GM13976 (cell line): ENCODE measurements around the gene CSTF3.
"Not testable (repeated sequence)": the region's sequence is repeated elsewhere in the genome, so short reads cannot be mapped to it uniquely, and the experiment has no call there.

ENCODE experiments used
- DNase-seq: peaks from one replicate; pipeline ENCODE4 v3.0.0; 2012; ENCODE audit warnings: low spot score
- in situ Hi-C: fragments of 300-500 bp; cut with MboI; formaldehyde crosslinking; loops from one replicate; pipeline ENCODE4 v1.12.0; 2022; ENCODE audit warnings: low sequenced_read_pairs, mixed read lengths, inconsistent platforms; ENCODE audit not compliant: unreplicated experiment
- TF ChIP-seq, protein P1 (sequence below): IDR thresholded peaks from 2 replicates; pipeline ENCODE4 v1.5.1; 2012; ENCODE audit warnings: borderline replicate concordance, mild to moderate bottlenecking; ENCODE audit not compliant: insufficient read depth; ENCODE audit errors: extremely low read depth, missing control alignments, control extremely low read depth

CSTF3 gene

DNA sequence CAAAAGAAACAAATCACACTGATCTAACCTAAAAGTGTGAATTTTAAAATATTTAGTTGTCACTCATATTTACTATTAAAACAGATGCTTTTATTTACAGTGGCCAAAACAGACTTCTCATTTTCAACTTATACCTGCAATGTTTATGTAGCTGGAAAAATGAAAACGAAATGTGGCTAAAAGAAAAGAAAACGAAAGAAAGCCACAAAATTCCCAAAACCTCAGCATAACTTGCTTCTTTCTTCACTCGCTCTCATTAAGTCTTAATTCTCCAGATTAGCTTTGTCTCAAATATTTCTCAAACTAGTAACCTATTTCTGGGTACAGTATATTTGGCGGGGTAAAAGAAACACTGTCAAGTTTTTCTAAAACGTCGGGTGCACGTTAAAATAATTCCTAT, 693 bp downstream of the CSTF3 start:
- TF ChIP-seq, protein P1, sequence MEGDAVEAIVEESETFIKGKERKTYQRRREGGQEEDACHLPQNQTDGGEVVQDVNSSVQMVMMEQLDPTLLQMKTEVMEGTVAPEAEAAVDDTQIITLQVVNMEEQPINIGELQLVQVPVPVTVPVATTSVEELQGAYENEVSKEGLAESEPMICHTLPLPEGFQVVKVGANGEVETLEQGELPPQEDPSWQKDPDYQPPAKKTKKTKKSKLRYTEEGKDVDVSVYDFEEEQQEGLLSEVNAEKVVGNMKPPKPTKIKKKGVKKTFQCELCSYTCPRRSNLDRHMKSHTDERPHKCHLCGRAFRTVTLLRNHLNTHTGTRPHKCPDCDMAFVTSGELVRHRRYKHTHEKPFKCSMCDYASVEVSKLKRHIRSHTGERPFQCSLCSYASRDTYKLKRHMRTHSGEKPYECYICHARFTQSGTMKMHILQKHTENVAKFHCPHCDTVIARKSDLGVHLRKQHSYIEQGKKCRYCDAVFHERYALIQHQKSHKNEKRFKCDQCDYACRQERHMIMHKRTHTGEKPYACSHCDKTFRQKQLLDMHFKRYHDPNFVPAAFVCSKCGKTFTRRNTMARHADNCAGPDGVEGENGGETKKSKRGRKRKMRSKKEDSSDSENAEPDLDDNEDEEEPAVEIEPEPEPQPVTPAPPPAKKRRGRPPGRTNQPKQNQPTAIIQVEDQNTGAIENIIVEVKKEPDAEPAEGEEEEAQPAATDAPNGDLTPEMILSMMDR: no peak
- no peak for DNase-seq
- in situ Hi-C loops: no loop called here

DNA sequence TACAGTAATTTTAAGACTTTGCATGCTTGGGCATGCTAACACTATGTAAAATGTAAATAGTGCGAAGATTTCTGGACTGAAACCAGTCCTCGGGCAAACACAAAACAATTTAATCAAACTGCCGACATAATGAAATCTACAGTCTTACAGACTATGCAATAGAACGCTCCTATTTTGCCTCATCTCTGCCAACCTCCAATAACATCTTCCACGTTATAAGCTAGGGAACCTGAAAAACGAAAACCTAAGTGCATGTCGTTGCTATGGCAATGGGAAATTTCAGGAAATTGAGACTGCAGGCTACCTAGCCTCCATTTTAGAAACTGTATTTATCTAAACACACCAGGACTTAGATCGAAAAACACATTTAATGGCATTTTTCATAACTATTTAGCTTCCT, 1.1 kb downstream of the CSTF3 start:
- no peak for DNase-seq
- TF ChIP-seq, protein P1: no peak
- in situ Hi-C loops: no loop called here

DNA sequence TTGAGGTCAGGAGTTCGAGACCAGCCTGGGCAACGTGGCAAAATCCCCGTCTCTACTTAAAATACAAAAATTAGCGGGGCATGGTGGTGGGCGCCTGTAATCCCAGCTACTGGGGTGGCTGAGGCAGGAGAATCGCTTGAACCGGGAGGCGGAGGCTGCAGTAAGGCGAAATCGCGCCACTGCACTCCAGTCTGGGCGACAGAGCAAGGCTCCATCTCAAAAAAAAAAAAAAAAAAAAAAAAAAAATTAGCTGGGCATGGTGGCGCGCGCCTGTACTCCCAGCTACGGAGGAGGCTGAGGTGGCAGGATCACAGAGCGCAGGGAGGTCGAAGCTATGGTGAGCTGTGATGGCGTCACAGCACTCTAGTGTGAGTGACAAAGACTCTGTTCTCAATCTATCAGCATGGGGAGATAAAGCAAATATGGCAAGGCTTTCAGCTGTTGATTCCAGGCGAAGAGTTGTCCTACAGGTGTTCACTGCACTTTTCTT, 1.9 kb downstream of the CSTF3 start:
- in situ Hi-C loops, DNase-seq: not testable (repeated sequence)

DNA sequence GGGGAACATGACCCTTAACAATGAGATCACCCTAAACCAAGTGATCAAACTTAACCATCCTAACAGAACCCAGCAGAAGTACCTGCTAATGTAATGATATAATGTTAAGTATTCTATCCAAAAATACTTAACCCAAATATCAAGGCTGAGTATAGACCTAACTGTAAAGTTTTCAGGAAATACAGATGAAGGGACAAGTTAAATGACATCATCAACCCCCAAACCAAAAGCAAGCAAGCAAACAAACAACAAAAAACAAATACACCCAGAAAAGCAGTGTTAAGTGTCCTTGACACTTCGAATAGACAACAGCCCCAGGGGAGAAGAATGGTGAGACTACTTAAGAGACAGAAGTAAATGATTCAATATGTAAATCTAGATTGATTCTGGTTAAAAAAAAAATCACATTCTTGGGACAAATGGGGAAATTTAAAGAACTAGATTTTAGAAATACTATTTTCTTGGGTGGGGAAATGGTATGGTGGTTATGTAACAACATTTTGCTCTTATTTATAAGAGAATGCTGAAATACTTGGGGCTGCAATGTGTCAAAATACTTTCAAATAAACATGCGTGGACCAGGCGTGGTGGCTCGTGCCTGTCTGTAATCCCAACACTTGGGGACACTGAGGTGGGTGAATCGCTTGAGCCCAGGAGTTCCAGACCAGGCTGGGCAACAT, 2.5 kb downstream of the CSTF3 start:
- TF ChIP-seq, protein P1: no peak
- DNase-seq: no peak
- in situ Hi-C loops: no loop called here

DNA sequence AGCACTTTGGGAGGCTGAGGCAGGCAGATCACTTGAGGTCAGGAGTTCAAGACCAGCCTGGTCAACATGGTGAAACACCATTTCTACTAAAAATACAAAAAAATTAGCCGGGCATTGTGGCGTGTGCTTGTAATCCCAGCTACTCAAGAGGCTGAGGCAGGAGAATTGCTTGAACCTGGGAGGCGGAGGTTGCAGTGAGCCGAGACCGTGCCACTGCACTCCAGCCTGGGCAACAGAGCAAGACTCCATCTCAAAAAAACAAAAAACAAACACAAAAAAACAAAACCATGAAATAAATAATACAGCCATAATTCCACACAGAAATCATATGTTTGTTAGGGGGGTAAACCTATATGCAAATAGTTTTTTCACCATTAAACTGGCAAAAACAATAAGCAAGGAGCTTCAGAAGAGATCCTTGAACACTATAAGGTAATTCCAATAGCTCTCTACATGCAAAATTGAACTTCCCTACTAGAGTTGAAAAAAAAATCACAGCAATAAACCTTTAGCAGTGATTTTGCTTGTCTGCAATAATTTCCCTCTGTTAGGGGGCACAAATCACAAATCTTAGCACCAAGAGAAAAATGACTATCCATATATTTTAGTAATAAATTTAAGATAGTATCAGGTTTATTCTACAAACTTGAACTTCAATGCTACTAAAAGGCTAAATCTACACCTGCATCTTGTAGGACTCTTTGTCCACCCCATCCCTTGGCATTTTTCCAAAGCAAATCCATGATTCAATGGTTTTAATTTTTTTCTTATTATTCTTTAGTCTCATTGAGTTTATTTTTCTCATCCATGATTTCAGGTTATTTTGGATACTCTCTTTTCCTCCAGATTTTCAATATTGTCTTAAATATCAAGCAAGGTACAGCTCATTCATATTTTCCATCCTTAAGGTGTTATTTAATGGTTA, 3.9 kb downstream of the CSTF3 start:
- TF ChIP-seq, protein P1: no peak
- no peak for DNase-seq
- in situ Hi-C loops: no loop called here

DNA sequence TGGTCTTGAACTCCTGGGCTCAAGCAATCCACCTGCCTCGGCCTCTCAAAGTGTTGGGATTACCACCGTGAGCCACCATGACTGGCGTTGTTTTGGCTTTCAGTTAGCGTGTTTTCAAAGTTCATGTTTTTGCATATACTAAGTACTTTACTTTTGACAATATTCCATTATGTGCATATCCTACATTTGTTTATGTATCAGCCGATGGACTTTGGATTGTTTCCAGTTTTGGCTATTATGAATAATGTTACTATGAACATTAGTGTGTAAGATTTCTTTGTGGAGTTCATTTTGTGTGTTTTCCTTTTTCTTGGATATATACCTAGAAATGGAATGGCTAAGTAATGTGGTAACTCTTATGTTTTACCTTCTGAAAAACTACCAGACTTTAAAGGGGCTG, 9.9 kb downstream of the CSTF3 start:
- DNase-seq: no peak
- TF ChIP-seq, protein P1: no peak
- in situ Hi-C loops: no loop called here

DNA sequence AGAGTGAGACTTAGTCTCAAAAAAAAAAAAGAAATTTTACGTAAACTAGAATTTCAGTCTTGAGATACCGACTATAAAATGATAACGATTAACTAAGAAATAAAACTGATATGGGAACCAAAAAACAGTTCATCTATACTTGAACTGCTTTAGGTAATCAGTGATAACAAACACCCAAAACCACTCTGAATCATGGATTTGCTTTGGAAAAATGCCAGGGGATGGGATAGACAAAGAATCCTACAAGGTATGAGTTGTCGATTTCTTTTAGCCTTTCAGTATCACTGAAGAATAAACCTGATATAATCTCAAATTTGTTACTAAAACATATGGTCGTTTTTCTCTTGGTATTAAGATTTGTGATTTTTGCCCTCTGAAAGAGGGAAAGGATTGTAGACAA, 13.7 kb downstream of the CSTF3 start:
- no peak for DNase-seq
- in situ Hi-C loops: no loop called here
- TF ChIP-seq, protein P1: no peak
